Sigmoid colon (tissue), 7 donors: Measurements from ENCODE around the gene ASF1B. TPM values are rescaled to one million over a fixed set of nuclear protein-coding genes. Genes with fewer than 3 reads are reported as not detected.
A peak's percentile ranks its signal among the peaks of the same experiment; 100 is the strongest.

ENCODE experiments used
- DNase-seq: peaks from one replicate; pipeline ENCODE4 v3.0.0-alpha.2; 2019
- H3K27ac ChIP-seq, 4 donors: fragments of 200-600 bp; sonication (generic); one replicate each; pipeline ENCODE4 v1.5.1; 2016 to 2019; ENCODE audit warnings: mild to moderate bottlenecking in 1 of 4
- H3K27me3 ChIP-seq, 3 donors: fragments of 200-600 bp; sonication (generic); one replicate each; pipeline ENCODE4 v1.5.1; 2019; ENCODE audit warnings: mild to moderate bottlenecking in 1 of 3
- H3K36me3 ChIP-seq, 4 donors: fragments of 200-600 bp; sonication (generic); one replicate each; pipeline ENCODE4 v1.5.1; 2016 to 2019
- H3K4me1 ChIP-seq, 4 donors: fragments of 200-600 bp; sonication (generic); one replicate each; pipeline ENCODE4 v1.5.1; 2017 to 2019
- H3K4me3 ChIP-seq, 4 donors: fragments of 200-600 bp; sonication (generic); one replicate each; pipeline ENCODE4 v1.5.1; 2017 to 2019; ENCODE audit warnings: mild to moderate bottlenecking in 2 of 4, moderate library complexity in 1 of 4
- H3K9me3 ChIP-seq, 4 donors: fragments of 200-600 bp in 3 of 4; sonication (generic) in 3 of 4; one replicate each; pipeline versions ENCODE4 v1.5.1 to v1.6.1; 2013 to 2019
- CTCF ChIP-seq, 4 experiments: fragments of 450-650 bp in 3 of 4; fragments of 200-600 bp in 1 of 4; IDR thresholded peaks; one replicate each; pipeline ENCODE4 v1.5.1; 2016 to 2019; ENCODE audit warnings: antibody characterized with exemption in 4 of 4, mild to moderate bottlenecking in 3 of 4, moderate library complexity in 2 of 4
- EP300 ChIP-seq, 4 donors: sonication (generic); formaldehyde crosslinking; IDR thresholded peaks; one replicate each; pipeline ENCODE4 v1.6.1; 2017; ENCODE audit warnings: antibody characterized with exemption in 4 of 4
- POLR2A ChIP-seq, 2 donors: fragments of 450-650 bp; IDR thresholded peaks; one replicate each; pipeline ENCODE4 v1.6.1; 2016; ENCODE audit warnings: antibody characterized with exemption in 2 of 2, mild to moderate bottlenecking in 2 of 2, moderate library complexity in 2 of 2
- POLR2AphosphoS5 ChIP-seq, 4 donors: sonication (generic); formaldehyde crosslinking; IDR thresholded peaks; one replicate each; pipeline ENCODE4 v1.6.1; 2017; ENCODE audit warnings: antibody characterized with exemption in 4 of 4
- WGBS, 2 donors: extraction: QIAGEN DNeasy Blood & Tissue Kit; methylation state at CpG; one replicate each; pipeline ENCODE4 v1.1.7; 2013; 5-methylcytosine and 5-hydroxymethylcytosine counted together
- intact Hi-C: fragments of 100-400 bp; cut with DNase I; formaldehyde crosslinking; loops from one replicate; pipeline ENCODE4 v1.15.1; 2023
- polyA plus RNA-seq, 3 donors: library from polyadenylated mRNA; stranded (reverse); fragments of 200-250 nt; gene quantifications; one replicate each; pipeline ENCODE4 v1.2.3, GENCODE V29; 2013
- total RNA-seq, 4 donors: library from RNA; depleted of rRNA; stranded (reverse); fragments of >200 nt; gene quantifications; one replicate each; pipeline ENCODE4 v1.1.0, GENCODE V29; 2016
- donor health status: healthy with polysubstance abuse.
- donor health status: Bipolar disorder and iron deficiency.
- donor health status: healthy.

ASF1B gene
- total and polyA plus RNA-seq, 7 donors = 1.1 to 26.9 (median 2.8) TPM; not detected in 1

- TF ChIP-seq EP300 (IDR thresholded peaks at IDR 0.05) = no peak
- no peak for TF ChIP-seq POLR2A (IDR thresholded peaks at IDR 0.05)
- 95 to 100% methylated on average over 1 of the region's 1 CpG for WGBS, 2 donors
- Histone ChIP-seq H3K36me3 (peaks cover 0 to 7% (median 4%) of the 10 kb centered on the region in 4 donors), H3K27ac (peak overlapping the region; percentile 87 to 100 (median 96)), H3K9me3 (no peaks in the 10 kb centered on the region), H3K27me3 (no peaks in the 10 kb centered on the region), H3K4me1 (peaks cover 0 to 91% (median 72%) of the 10 kb centered on the region in 4 donors), H3K4me3 (no peak overlapping the region)
- intact Hi-C loops = no loop called here
- DNase-seq = no peak
Observed at GRCh38 chr19:14111486-14111885, 24.9 kb downstream of the ASF1B start.

GRCh38 chr19:14110650-14111049, 25.7 kb downstream of the ASF1B start:
- 74 to 85% methylated on average over 2 of the region's 2 CpGs for WGBS, 2 donors
- Histone ChIP-seq H3K9me3 (no peaks in the 10 kb centered on the region), H3K4me3 (no peak overlapping the region), H3K27me3 (no peaks in the 10 kb centered on the region), H3K4me1 (peaks cover 0 to 82% (median 63%) of the 10 kb centered on the region in 4 donors), H3K27ac (peak overlapping the region in 1 of 4 donors; percentile 34), H3K36me3 (peaks cover 0 to 15% (median 12%) of the 10 kb centered on the region in 4 donors)
- intact Hi-C loops = no loop called here
- no peak for TF ChIP-seq POLR2A (IDR thresholded peaks at IDR 0.05)
- TF ChIP-seq CTCF (IDR thresholded peaks at IDR 0.05) = no peak
- no peak for TF ChIP-seq POLR2AphosphoS5 (IDR thresholded peaks at IDR 0.05)
- no peak for TF ChIP-seq EP300 (IDR thresholded peaks at IDR 0.05)
- no peak for DNase-seq

- Histone ChIP-seq H3K4me3 (no peak overlapping the region), H3K4me1 (peaks cover 0 to 54% (median 36%) of the 10 kb centered on the region in 4 donors), H3K27me3 (no peaks in the 10 kb centered on the region), H3K9me3 (no peaks in the 10 kb centered on the region), H3K27ac (peak overlapping the region; percentile 78 to 89 (median 78)), H3K36me3 (peaks cover 8 to 39% (median 25%) of the 10 kb centered on the region in 4 donors)
- WGBS, 2 donors = 84 to 85% methylated on average over 23 of the region's 23 CpGs
- intact Hi-C loops = no loop called here
- no peak for DNase-seq
- TF ChIP-seq POLR2AphosphoS5 (IDR thresholded peaks at IDR 0.05) (peak in 3 of 4 donors; percentile 29 to 52 (median 38)), CTCF (IDR thresholded peaks at IDR 0.05) (no peak)
Observed at GRCh38 chr19:14107581-14108461, 28.6 kb downstream of the ASF1B start.

GRCh38 chr19:14106840-14107239, 29.5 kb downstream of the ASF1B start:
- H3K27me3 ChIP-seq = no peaks in the 10 kb centered on the region
- no peak for DNase-seq
- H3K9me3 ChIP-seq = no peaks in the 10 kb centered on the region
- peak overlapping the region; percentile 78 to 89 (median 78) for H3K27ac ChIP-seq
- 92 to 94% methylated on average over 16 of the region's 16 CpGs for WGBS, 2 donors
- intact Hi-C loops = no loop called here
- TF ChIP-seq CTCF (IDR thresholded peaks at IDR 0.05) (no peak), EP300 (IDR thresholded peaks at IDR 0.05) (no peak), POLR2A (IDR thresholded peaks at IDR 0.05) (no peak), POLR2AphosphoS5 (IDR thresholded peaks at IDR 0.05) (no peak)
- no peak overlapping the region for H3K4me3 ChIP-seq
- H3K36me3 ChIP-seq = peaks cover 17 to 49% (median 34%) of the 10 kb centered on the region in 4 donors
- H3K4me1 ChIP-seq = peaks cover 0 to 44% (median 26%) of the 10 kb centered on the region in 4 donors

GRCh38 chr19:14105680-14106079, 30.7 kb downstream of the ASF1B start:
- intact Hi-C loops = no loop called here
- H3K36me3 ChIP-seq = peaks cover 23 to 60% (median 43%) of the 10 kb centered on the region in 4 donors
- WGBS, 2 donors = 28 to 76% methylated on average over 8 of the region's 8 CpGs

More at GRCh38 chr19:14105680-14106079, 30.7 kb downstream of the ASF1B start:
- DNase-seq = no peak
- no peak for TF ChIP-seq POLR2A (IDR thresholded peaks at IDR 0.05)
- no peak for TF ChIP-seq POLR2AphosphoS5 (IDR thresholded peaks at IDR 0.05)
- TF ChIP-seq EP300 (IDR thresholded peaks at IDR 0.05) = no peak
- no peak for TF ChIP-seq CTCF (IDR thresholded peaks at IDR 0.05)
- H3K27ac ChIP-seq = peak overlapping the region in 3 of 4 donors; percentile 22 to 89 (median 35)
- no peaks in the 10 kb centered on the region for H3K27me3 ChIP-seq
- peaks cover 0 to 34% (median 19%) of the 10 kb centered on the region in 4 donors for H3K4me1 ChIP-seq
- H3K9me3 ChIP-seq = no peaks in the 10 kb centered on the region
- H3K4me3 ChIP-seq = no peak overlapping the region
